Gastroesophageal sphincter (tissue), 4 donors: ENCODE results near the gene BMP2K. TPM values are rescaled to one million over a fixed set of nuclear protein-coding genes. Genes with fewer than 3 reads are reported as not detected.
A peak's percentile ranks its signal among the peaks of the same experiment; 100 is the strongest.

Source experiments
- ATAC-seq: fragments of 150-250 bp; one replicate; pipeline ENCODE4 v1.9.1; 2016; ENCODE audit warnings: mild to moderate bottlenecking, moderate library complexity
- H3K27ac ChIP-seq, 4 donors: fragments of 200-600 bp; sonication (generic) in 3 of 4; 1 replicate in 3 of 4; 2 replicates in 1 of 4; pipeline ENCODE4 v1.5.1; 2016 to 2019
- H3K27me3 ChIP-seq: fragments of 200-600 bp; sonication (generic); one replicate; pipeline ENCODE4 v1.5.1; 2019
- H3K36me3 ChIP-seq, 2 donors: fragments of 200-600 bp; sonication (generic); one replicate each; pipeline ENCODE4 v1.5.1; 2019; ENCODE audit warnings: control low read depth in 1 of 2
- H3K4me1 ChIP-seq, 3 donors: fragments of 200-600 bp; sonication (generic); 1 replicate in 2 of 3; 2 replicates in 1 of 3; pipeline ENCODE4 v1.5.1; 2016 to 2019; ENCODE audit warnings: control low read depth in 2 of 3
- H3K4me3 ChIP-seq, 2 donors: fragments of 200-600 bp; sonication (generic); one replicate each; pipeline ENCODE4 v1.5.1; 2019; ENCODE audit warnings: mild to moderate bottlenecking in 1 of 2, moderate library complexity in 1 of 2
- H3K9me3 ChIP-seq, 3 donors: fragments of 200-600 bp; sonication (generic); one replicate each; pipeline ENCODE4 v1.5.1; 2017 to 2019; ENCODE audit warnings: control low read depth in 2 of 3
- CTCF ChIP-seq, 4 experiments: fragments of 200-600 bp in 2 of 4; fragments of 450-650 bp in 2 of 4; sonication (generic) in 1 of 4; IDR thresholded peaks; one replicate each; pipeline ENCODE4 v1.5.1; 2017 to 2019; ENCODE audit warnings: antibody characterized with exemption in 4 of 4, mild to moderate bottlenecking in 2 of 4, moderate library complexity in 2 of 4
- EP300 ChIP-seq: sonication (generic); formaldehyde crosslinking; IDR thresholded peaks from one replicate; pipeline ENCODE4 v1.6.1; 2017; ENCODE audit warnings: antibody characterized with exemption, mild to moderate bottlenecking
- POLR2A ChIP-seq, 2 donors: fragments of 450-650 bp; IDR thresholded peaks; one replicate each; pipeline ENCODE4 v1.6.1; 2017; ENCODE audit warnings: antibody characterized with exemption in 2 of 2, mild to moderate bottlenecking in 2 of 2, moderate library complexity in 1 of 2
- POLR2AphosphoS5 ChIP-seq: sonication (generic); formaldehyde crosslinking; IDR thresholded peaks from one replicate; pipeline ENCODE4 v1.6.1; 2017; ENCODE audit warnings: antibody characterized with exemption
- WGBS, 2 donors: methylation state at CpG; one replicate each; pipeline ENCODE4 v1.1.5; 2018; ENCODE audit warnings: low coverage in 1 of 2; 5-methylcytosine and 5-hydroxymethylcytosine counted together
- total RNA-seq, 4 donors: library from RNA; depleted of rRNA; stranded (reverse); fragments of >200 nt; gene quantifications; one replicate each; pipeline ENCODE4 v1.1.0, GENCODE V29; 2016

Gene BMP2K
- total RNA-seq, 4 donors from 2014 or later = 44.6 to 70.5 (median 48.7) TPM

GRCh38 chr4:78779280-78779679 lies 3.1 kb downstream of the BMP2K start:
- Histone ChIP-seq H3K9me3 (no peaks in the 10 kb centered on the region), H3K27me3 (no peaks in the 10 kb centered on the region), H3K4me3 (peak overlapping the region in 1 of 2 donors; percentile 22), H3K36me3 (no peaks in the 10 kb centered on the region), H3K27ac (peak overlapping the region in 1 of 4 donors; percentile 8), H3K4me1 (peaks cover 1 to 76% (median 12%) of the 10 kb centered on the region in 3 donors)
- no peak for ATAC-seq
- 28 to 40% methylated on average over 2 of the region's 2 CpGs for WGBS, 2 donors
- TF ChIP-seq POLR2A (IDR thresholded peaks at IDR 0.05) (no peak), CTCF (IDR thresholded peaks at IDR 0.05) (no peak), EP300 (no peak), POLR2AphosphoS5 (no peak)

GRCh38 chr4:78780093-78780492 lies 3.9 kb downstream of the BMP2K start:
- no peaks in the 10 kb centered on the region for H3K36me3 ChIP-seq
- TF ChIP-seq POLR2AphosphoS5 = no peak
- no peak for TF ChIP-seq CTCF (IDR thresholded peaks at IDR 0.05)
- no peak for TF ChIP-seq POLR2A (IDR thresholded peaks at IDR 0.05)
- no peak for TF ChIP-seq EP300
- ATAC-seq = no peak
- no peaks in the 10 kb centered on the region for H3K9me3 ChIP-seq
- H3K27me3 ChIP-seq = no peaks in the 10 kb centered on the region
- no peak overlapping the region for H3K27ac ChIP-seq
- H3K4me1 ChIP-seq = peaks cover 5 to 76% (median 18%) of the 10 kb centered on the region in 3 donors
- WGBS, 2 donors = 68 to 73% methylated on average over 2 of the region's 2 CpGs
- no peak overlapping the region for H3K4me3 ChIP-seq

GRCh38 chr4:78781139-78781538 lies 5.0 kb downstream of the BMP2K start:
- Histone ChIP-seq H3K9me3 (no peaks in the 10 kb centered on the region), H3K4me1 (peaks cover 5 to 85% (median 20%) of the 10 kb centered on the region in 3 donors), H3K4me3 (no peak overlapping the region), H3K27ac (no peak overlapping the region), H3K36me3 (no peaks in the 10 kb centered on the region), H3K27me3 (no peaks in the 10 kb centered on the region)
- 30 to 36% methylated on average over 1 of the region's 1 CpG for WGBS, 2 donors
- TF ChIP-seq CTCF (IDR thresholded peaks at IDR 0.05) = no peak
- no peak for TF ChIP-seq POLR2AphosphoS5
- TF ChIP-seq EP300 = no peak
- no peak for TF ChIP-seq POLR2A (IDR thresholded peaks at IDR 0.05)
- ATAC-seq = no peak

GRCh38 chr4:78781924-78782323 lies 5.8 kb downstream of the BMP2K start:
- H3K27ac ChIP-seq = no peak overlapping the region
- H3K9me3 ChIP-seq = no peaks in the 10 kb centered on the region
- no peaks in the 10 kb centered on the region for H3K27me3 ChIP-seq
- no peak for ATAC-seq
- TF ChIP-seq EP300 (no peak), POLR2AphosphoS5 (no peak), POLR2A (IDR thresholded peaks at IDR 0.05) (no peak), CTCF (IDR thresholded peaks at IDR 0.05) (no peak)
- WGBS, 2 donors = 71 to 81% methylated on average over 3 of the region's 3 CpGs
- H3K4me1 ChIP-seq = peaks cover 5 to 87% (median 20%) of the 10 kb centered on the region in 3 donors
- no peak overlapping the region for H3K4me3 ChIP-seq
- H3K36me3 ChIP-seq = no peaks in the 10 kb centered on the region

- 12 to 17% methylated on average over 4 of the region's 4 CpGs for WGBS, 2 donors
These were observed 8.2 kb downstream of the BMP2K start for GRCh38 chr4:78784236-78784865.

More at GRCh38 chr4:78784236-78784865, 8.2 kb downstream of the BMP2K start:
- TF ChIP-seq EP300 (no peak), CTCF (IDR thresholded peaks at IDR 0.05) (no peak), POLR2A (IDR thresholded peaks at IDR 0.05) (no peak), POLR2AphosphoS5 (no peak)
- Histone ChIP-seq H3K9me3 (no peaks in the 10 kb centered on the region), H3K27me3 (no peaks in the 10 kb centered on the region), H3K27ac (peak overlapping the region; percentile 13 to 46 (median 24)), H3K4me3 (no peak overlapping the region), H3K36me3 (no peaks in the 10 kb centered on the region), H3K4me1 (peaks cover 5 to 72% (median 27%) of the 10 kb centered on the region in 3 donors)
- no peak for ATAC-seq
